Pancreas (tissue), 10 donors: Measurements from ENCODE around the gene ZXDA. TPM values are rescaled to one million over a fixed set of nuclear protein-coding genes. Genes with fewer than 3 reads are reported as not detected.
"Not testable (repeated sequence)": the region's sequence is repeated elsewhere in the genome, so short reads cannot be mapped to it uniquely, and the experiment has no call there.

Source experiments
- ATAC-seq, 4 donors: fragments of 200-7000 bp; cut with Tn5 transposase; one replicate each; pipeline versions ENCODE4 v1.8.0 to v1.9.1; 2020; ENCODE audit warnings: mild to moderate bottlenecking in 4 of 4, moderate library complexity in 4 of 4
- DNase-seq, 6 donors: peaks; one replicate each; pipeline ENCODE4 v3.0.0-alpha.2; 2020
- FAIRE-seq: peaks from 2 replicates; lab custom pipeline; 2012; peaks lifted over from hg19 to GRCh38; lab: Jason Lieb, UNC
- H3K27ac ChIP-seq, 4 donors: fragments of 200-600 bp; sonication (generic); 1 replicate in 3 of 4; 2 replicates in 1 of 4; pipeline versions ENCODE4 v1.5.0 to v1.8.0; 2020
- H3K27me3 ChIP-seq, 4 donors: fragments of 200-600 bp; one replicate each; pipeline ENCODE4 v1.8.0; 2021
- H3K36me3 ChIP-seq, 3 donors: fragments of 200-600 bp; sonication (generic) in 1 of 3; one replicate each; pipeline versions ENCODE4 v1.5.0 to v1.8.0; 2020 to 2021
- H3K4me1 ChIP-seq, 3 donors: fragments of 200-600 bp; one replicate each; pipeline ENCODE4 v1.8.0; 2021
- H3K4me3 ChIP-seq, 4 donors: fragments of 200-600 bp; sonication (generic) in 2 of 4; one replicate each; pipeline versions ENCODE4 v1.5.0 to v1.8.0; 2020 to 2021
- H3K9me3 ChIP-seq, 4 donors: fragments of 200-600 bp; one replicate each; pipeline ENCODE4 v1.8.0; 2021
- CTCF ChIP-seq, 4 donors: fragments of 200-600 bp; sonication (generic) in 3 of 4; IDR thresholded peaks; one replicate each; pipeline versions ENCODE4 v1.5.0 to v1.8.0; 2021; ENCODE audit warnings: antibody characterized with exemption in 4 of 4
- WGBS, 2 donors: extraction: QIAGEN DNeasy Blood & Tissue Kit; methylation state at CpG; one replicate each; pipeline ENCODE4 v1.1.7; 2013; 5-methylcytosine and 5-hydroxymethylcytosine counted together
- intact Hi-C, 3 donors: fragments of 100-400 bp; cut with DNase I; formaldehyde crosslinking; loops; one replicate each; pipeline versions ENCODE4 v1.11.1 to v1.14.2; 2022
- polyA plus RNA-seq, 2 donors: library from polyadenylated mRNA; stranded (reverse); fragments of 200-250 nt; gene quantifications; one replicate each; pipeline ENCODE4 v1.2.3, GENCODE V29; 2013
- total RNA-seq, 6 donors: library from RNA; stranded (reverse); fragmentation: NEBNext Ultra II Directional in 4 of 6; extraction: Animal tissue kit (Norgen Biotek cat#: 25700) in 4 of 6; gene quantifications; one replicate each; pipeline versions ENCODE4 v1.2.1 to v1.2.4, GENCODE V29; 2021 to 2023
- donor health status: healthy with polysubstance abuse.
- donor health status: DM: no; HTN: no; CAD: no; lungs with moderate emphysema.
- donor health status: DM: no; HTN: no; CAD: no.
- donor health status: control.
- donor health status: control.
- donor health status: Bipolar disorder and iron deficiency.
- donor health status: DM: yes; HTN: yes; CAD: no.
- donor health status: DM: no; HTN: no; CAD: no.
- donor health status: DM: no; HTN: no; CAD: no.
- donor health status: DM: yes; HTN: yes; CAD: no.

The ZXDA gene
- total and polyA plus RNA-seq, 8 donors: 0.57 to 3.7 (median 3.0) TPM

DNA sequence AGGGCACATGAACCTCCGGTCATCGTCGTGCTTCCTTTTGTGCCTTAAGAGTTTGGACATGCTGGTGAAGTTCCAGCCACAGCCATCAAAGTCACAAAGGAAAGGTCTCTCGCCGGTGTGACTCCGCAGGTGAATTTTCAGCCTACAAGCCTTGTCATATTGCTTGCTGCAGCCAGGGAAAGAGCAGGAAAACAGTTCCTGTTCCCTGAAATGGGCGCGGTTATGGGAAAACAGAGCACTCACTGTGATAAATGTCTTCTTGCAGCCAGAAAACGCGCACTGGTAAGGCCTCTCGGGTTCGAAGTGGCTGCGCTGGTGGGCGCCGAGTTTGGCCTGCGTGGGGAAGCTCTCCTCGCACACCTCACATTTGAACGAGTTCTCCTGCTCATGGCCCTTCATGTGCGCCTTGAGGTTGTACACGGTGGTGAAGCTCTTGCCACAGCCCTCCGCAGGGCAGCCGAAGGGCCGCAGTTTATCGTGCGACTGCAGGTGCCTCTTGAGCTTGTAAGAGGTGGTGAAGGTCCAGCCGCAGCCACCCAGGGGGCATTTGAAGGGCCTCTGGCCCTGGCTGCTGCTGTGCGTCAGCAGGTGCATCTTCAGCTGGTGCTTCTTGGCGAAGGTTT lies 1.2 kb downstream of the ZXDA start:
- H3K36me3 ChIP-seq, H3K9me3 ChIP-seq, intact Hi-C loops, FAIRE-seq, H3K27me3 ChIP-seq: not testable (repeated sequence)
- WGBS, 2 donors: 47 to 49% methylated on average over 28 of the region's 28 CpGs
- peak in 2 of 6 donors; percentile 56 to 74 for DNase-seq
- H3K4me1 ChIP-seq: peaks cover 0 to 20% (median 5%) of the 10 kb centered on the region in 3 donors
- H3K4me3 ChIP-seq: peak overlapping the region; percentile 20 to 48 (median 36)
- peak; percentile 12 to 40 (median 28) for ATAC-seq
- peak overlapping the region; percentile 67 to 94 (median 84) for H3K27ac ChIP-seq

DNA sequence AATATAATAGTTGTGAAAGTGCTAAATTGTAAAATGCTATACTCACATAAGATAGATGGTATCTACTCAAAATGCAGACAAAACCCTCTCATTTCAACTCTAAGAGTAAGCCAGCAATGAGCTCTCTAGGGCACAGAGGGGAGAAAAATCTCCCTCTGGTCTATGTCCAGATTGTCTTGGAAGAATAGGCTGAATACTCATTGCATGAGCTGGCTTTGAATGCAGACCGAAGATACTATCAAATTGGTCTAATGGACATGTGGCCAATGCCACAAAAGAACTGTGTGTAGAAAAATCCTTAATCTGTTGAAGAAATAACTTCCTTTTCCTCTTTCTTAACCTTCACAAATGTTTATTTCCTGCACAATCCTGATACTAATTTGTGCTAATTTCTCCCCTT lies 3.5 kb downstream of the ZXDA start:
- H3K27ac ChIP-seq: peak overlapping the region in 1 of 4 donors; percentile 28
- no peaks in the 10 kb centered on the region for H3K27me3 ChIP-seq
- FAIRE-seq (no peak), ATAC-seq (no peak), DNase-seq (no peak)
- WGBS, 2 donors: 39 to 47% methylated on average over 1 of the region's 1 CpG
- H3K4me1 ChIP-seq: peaks cover 0 to 20% (median 5%) of the 10 kb centered on the region in 3 donors
- no peak overlapping the region for H3K4me3 ChIP-seq
- no peaks in the 10 kb centered on the region for H3K36me3 ChIP-seq
- no peak for TF ChIP-seq CTCF (IDR thresholded peaks at IDR 0.05)
- no peaks in the 10 kb centered on the region for H3K9me3 ChIP-seq
- intact Hi-C loops: no loop called here

DNA sequence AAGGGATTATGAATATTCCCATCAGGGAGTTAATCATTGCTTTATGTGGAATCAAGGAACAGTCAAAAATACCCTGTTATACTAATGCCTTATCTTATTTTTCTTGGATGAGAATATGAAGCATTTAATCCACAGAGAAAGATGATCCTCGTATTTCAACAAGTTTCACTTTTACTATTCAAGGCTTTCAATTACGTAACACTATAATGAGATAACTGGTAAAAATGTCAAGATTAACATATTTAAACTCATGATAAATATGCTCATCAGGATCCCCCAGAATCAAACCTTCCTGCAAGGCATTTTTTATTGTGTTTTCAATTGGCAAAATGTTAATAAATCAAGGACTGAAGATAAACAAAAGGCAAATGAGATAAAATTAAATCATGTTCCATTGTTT lies 5.1 kb downstream of the ZXDA start:
- 9 to 33% methylated on average over 2 of the region's 2 CpGs for WGBS, 2 donors
- ATAC-seq (no peak), FAIRE-seq (no peak), DNase-seq (no peak)
- H3K27me3 ChIP-seq: no peaks in the 10 kb centered on the region
- H3K27ac ChIP-seq: peak overlapping the region in 1 of 4 donors; percentile 28
- no peaks in the 10 kb centered on the region for H3K36me3 ChIP-seq
- H3K4me3 ChIP-seq: no peak overlapping the region
- intact Hi-C loops: no loop called here
- no peak for TF ChIP-seq CTCF (IDR thresholded peaks at IDR 0.05)
- H3K9me3 ChIP-seq: no peaks in the 10 kb centered on the region
- peaks cover 0 to 20% (median 5%) of the 10 kb centered on the region in 3 donors for H3K4me1 ChIP-seq

DNA sequence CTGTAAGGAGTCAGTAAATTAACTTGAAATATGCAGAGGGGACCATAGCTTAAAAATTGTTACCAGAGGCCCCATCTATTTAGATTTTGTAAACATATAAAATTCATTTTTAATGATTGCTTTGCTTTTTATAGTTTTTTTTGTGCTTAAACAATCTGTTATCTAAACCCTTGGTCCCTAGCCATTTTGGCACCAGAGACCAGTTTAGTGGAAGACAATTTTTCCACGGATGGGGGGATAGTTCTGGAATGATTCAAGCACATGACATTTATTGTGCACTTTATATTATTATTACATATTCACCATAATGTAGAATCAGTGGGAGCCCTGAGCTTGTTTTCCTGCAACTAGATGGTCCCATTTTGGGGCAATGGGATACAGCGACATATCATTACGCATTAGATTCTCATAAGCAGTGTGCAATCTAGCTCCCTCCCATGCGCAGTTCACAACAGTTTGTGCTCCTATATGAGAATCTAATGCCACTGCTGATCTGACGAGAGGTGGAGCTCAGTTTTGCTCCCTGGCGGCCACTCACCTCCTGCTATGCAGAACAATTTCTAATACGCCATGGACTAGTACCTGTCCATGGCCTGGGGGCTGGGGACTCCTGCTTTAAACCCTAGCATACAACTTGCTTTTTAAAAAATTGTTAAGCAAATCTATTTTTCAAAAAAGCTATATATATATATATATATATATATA lies 5.9 kb downstream of the ZXDA start:
- no peak for TF ChIP-seq CTCF (IDR thresholded peaks at IDR 0.05)
- Histone ChIP-seq H3K9me3 (no peaks in the 10 kb centered on the region), H3K4me3 (no peak overlapping the region), H3K27me3 (no peaks in the 10 kb centered on the region), H3K36me3 (no peaks in the 10 kb centered on the region), H3K27ac (no peak overlapping the region), H3K4me1 (peaks cover 0 to 20% (median 5%) of the 10 kb centered on the region in 3 donors)
- FAIRE-seq: no peak
- intact Hi-C loops: no loop called here
- no peak for ATAC-seq
- WGBS, 2 donors: 81 to 86% methylated on average over 7 of the region's 7 CpGs
- no peak for DNase-seq

DNA sequence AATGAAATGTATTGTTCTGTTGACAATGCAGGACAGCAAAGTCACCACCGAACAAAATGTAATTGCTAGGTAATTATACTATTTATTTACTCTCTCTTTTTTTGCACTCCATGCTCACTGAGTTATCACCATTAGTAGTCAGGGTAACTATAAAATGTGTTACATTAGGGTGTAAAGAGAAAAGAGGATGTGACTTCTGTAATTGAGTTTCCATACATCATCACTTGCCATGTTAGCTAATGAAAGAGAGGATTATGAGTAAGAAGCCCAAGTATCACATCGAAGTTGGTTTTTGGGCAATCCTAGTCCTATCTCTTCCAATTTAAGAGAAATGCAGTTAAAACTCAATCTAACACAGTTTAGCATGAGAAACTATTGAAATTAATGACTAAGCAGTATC lies 7.6 kb downstream of the ZXDA start:
- Histone ChIP-seq H3K4me1 (peaks cover 0 to 20% (median 5%) of the 10 kb centered on the region in 3 donors), H3K9me3 (no peaks in the 10 kb centered on the region), H3K4me3 (no peak overlapping the region), H3K27me3 (no peaks in the 10 kb centered on the region), H3K27ac (no peak overlapping the region), H3K36me3 (no peaks in the 10 kb centered on the region)
- intact Hi-C loops: no loop called here
- no peak for TF ChIP-seq CTCF (IDR thresholded peaks at IDR 0.05)
- FAIRE-seq (no peak), DNase-seq (no peak), ATAC-seq (peak in 1 of 4 donors; percentile 40)
- WGBS, 2 donors: 59 to 72% methylated on average over 2 of the region's 2 CpGs
